Activated CD8-positive, alpha-beta memory T cell treated with anti-CD3 and anti-CD28 coated beads for 24 hours (primary cell): Measurements from ENCODE around the gene MEF2A.

ENCODE experiments used
- DNase-seq: peaks from one replicate; pipeline ENCODE4 v3.0.0-alpha.2; 2020

MEF2A gene

GRCh38 chr15:99564221-99565048, 1.3 kb upstream of the MEF2A start:
- no peak for DNase-seq

GRCh38 chr15:99565049-99565298, 810 bp upstream of the MEF2A start:
- no peak for DNase-seq

- DNase-seq, result peak; percentile 69
Observed at GRCh38 chr15:99566157-99566897, 543 bp downstream of the MEF2A start.

- no peak for DNase-seq
Observed at GRCh38 chr15:99568625-99569352, 3.0 kb downstream of the MEF2A start.

GRCh38 chr15:99571299-99571698, 5.5 kb downstream of the MEF2A start:
- DNase-seq, result no peak

- DNase-seq, result no peak
Observed at GRCh38 chr15:99574048-99574447, 8.3 kb downstream of the MEF2A start.

- DNase-seq, result no peak
Observed at GRCh38 chr15:99574502-99574901, 8.7 kb downstream of the MEF2A start.

GRCh38 chr15:99578809-99579208, 13.0 kb downstream of the MEF2A start:
- DNase-seq, result no peak

GRCh38 chr15:99580076-99580475, 14.3 kb downstream of the MEF2A start:
- DNase-seq, result no peak

GRCh38 chr15:99582508-99582960, 16.8 kb downstream of the MEF2A start:
- DNase-seq, result no peak

- no peak for DNase-seq
Observed at GRCh38 chr15:99584081-99584600, 18.4 kb downstream of the MEF2A start.

GRCh38 chr15:99586121-99586520, 20.3 kb downstream of the MEF2A start:
- DNase-seq, result no peak

- no peak for DNase-seq
Observed at GRCh38 chr15:99589801-99590200, 24.0 kb downstream of the MEF2A start.

GRCh38 chr15:99590913-99591646, 25.3 kb downstream of the MEF2A start:
- DNase-seq, result no peak

GRCh38 chr15:99592145-99592791, 26.5 kb downstream of the MEF2A start:
- DNase-seq, result no peak

GRCh38 chr15:99593070-99593469, 27.3 kb downstream of the MEF2A start:
- no peak for DNase-seq

GRCh38 chr15:99594916-99595315, 29.1 kb downstream of the MEF2A start:
- no peak for DNase-seq

GRCh38 chr15:99598296-99598695, 32.5 kb downstream of the MEF2A start:
- no peak for DNase-seq

- DNase-seq, result no peak
Observed at GRCh38 chr15:99603828-99604227, 38.0 kb downstream of the MEF2A start.

- no peak for DNase-seq
Observed at GRCh38 chr15:99604865-99605264, 39.1 kb downstream of the MEF2A start.

- no peak for DNase-seq
Observed at GRCh38 chr15:99605490-99605931, 39.7 kb downstream of the MEF2A start.

GRCh38 chr15:99605990-99606389, 40.2 kb downstream of the MEF2A start:
- no peak for DNase-seq
